Right atrium auricular region (tissue), 2 donors: ENCODE data around the gene SYNDIG1. TPM values are rescaled to one million over a fixed set of nuclear protein-coding genes. Genes with fewer than 3 reads are reported as not detected.

Experiments used
- DNase-seq: peaks from one replicate; pipeline ENCODE4 v3.0.0-alpha.2; 2019; ENCODE audit warnings: low spot score
- H3K27ac ChIP-seq, 2 donors: fragments of 200-600 bp; sonication (generic); 1 replicate in 1 of 2; 2 replicates in 1 of 2; pipeline ENCODE4 v1.5.1; 2016 to 2019
- H3K27me3 ChIP-seq, 2 donors: fragments of 200-600 bp; sonication (generic); one replicate each; pipeline versions ENCODE4 v1.5.1 to v1.6.0; 2017 to 2019
- H3K36me3 ChIP-seq: fragments of 200-600 bp; sonication (generic); one replicate; pipeline ENCODE4 v1.5.1; 2016
- H3K4me1 ChIP-seq, 2 donors: fragments of 200-600 bp; sonication (generic); one replicate each; pipeline versions ENCODE4 v1.5.1 to v1.6.0; 2017 to 2019
- H3K4me3 ChIP-seq, 2 donors: fragments of 200-600 bp; sonication (generic); 1 replicate in 1 of 2; 2 replicates in 1 of 2; pipeline ENCODE4 v1.5.1; 2017 to 2019; ENCODE audit warnings: mild to moderate bottlenecking in 1 of 2, moderate library complexity in 1 of 2
- H3K9me3 ChIP-seq, 2 donors: fragments of 200-600 bp; sonication (generic); one replicate each; pipeline ENCODE4 v1.5.1; 2019
- CTCF ChIP-seq, 2 donors: fragments of 200-600 bp; sonication (generic); IDR thresholded peaks; one replicate each; pipeline ENCODE4 v1.5.1; 2019; ENCODE audit warnings: antibody characterized with exemption in 2 of 2
- total RNA-seq, 2 donors: library from RNA; depleted of rRNA; stranded (reverse); fragments of >200 nt; gene quantifications; one replicate each; pipeline ENCODE4 v1.1.0, GENCODE V29; 2016

The SYNDIG1 gene
- total RNA-seq, 2 donors from 2014 or later = 21.7 to 38.1 TPM

- Histone ChIP-seq H3K36me3 (no peaks in the 10 kb centered on the region), H3K27ac (peak overlapping the region in 1 of 2 donors; percentile 54), H3K9me3 (no peaks in the 10 kb centered on the region), H3K4me3 (no peak overlapping the region), H3K27me3 (no peaks in the 10 kb centered on the region), H3K4me1 (peaks cover 0 to 8% of the 10 kb centered on the region in 2 donors)
- no peak for DNase-seq
- no peak for TF ChIP-seq CTCF (IDR thresholded peaks at IDR 0.05)
These were observed 143.7 kb downstream of the SYNDIG1 start for GRCh38 chr20:24612799-24613775.

DNA sequence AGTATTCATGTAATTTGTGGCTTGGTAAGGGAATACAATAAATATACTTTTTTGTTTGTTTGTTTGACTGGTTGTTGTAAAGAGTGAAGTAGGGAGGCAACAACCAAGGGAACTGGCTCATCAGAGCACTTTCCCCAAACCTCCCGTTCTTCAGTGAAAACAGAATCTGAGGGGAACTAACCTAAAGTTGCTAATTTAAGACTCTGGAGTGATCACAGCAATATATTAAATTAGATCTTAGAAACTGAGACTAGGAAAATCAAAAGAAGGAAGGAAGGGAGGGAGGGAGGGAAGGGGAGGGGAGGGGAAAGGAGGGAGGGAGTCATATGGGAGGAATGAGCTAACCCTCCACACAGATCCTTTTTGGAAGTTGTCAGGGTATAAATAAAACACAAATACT is 144.9 kb downstream of the SYNDIG1 start:
- H3K36me3 ChIP-seq = no peaks in the 10 kb centered on the region
- no peaks in the 10 kb centered on the region for H3K9me3 ChIP-seq
- DNase-seq = no peak
- no peak overlapping the region for H3K27ac ChIP-seq
- peaks cover 0 to 19% of the 10 kb centered on the region in 2 donors for H3K4me1 ChIP-seq
- no peak for TF ChIP-seq CTCF (IDR thresholded peaks at IDR 0.05)
- H3K4me3 ChIP-seq = no peak overlapping the region
- no peaks in the 10 kb centered on the region for H3K27me3 ChIP-seq

DNA sequence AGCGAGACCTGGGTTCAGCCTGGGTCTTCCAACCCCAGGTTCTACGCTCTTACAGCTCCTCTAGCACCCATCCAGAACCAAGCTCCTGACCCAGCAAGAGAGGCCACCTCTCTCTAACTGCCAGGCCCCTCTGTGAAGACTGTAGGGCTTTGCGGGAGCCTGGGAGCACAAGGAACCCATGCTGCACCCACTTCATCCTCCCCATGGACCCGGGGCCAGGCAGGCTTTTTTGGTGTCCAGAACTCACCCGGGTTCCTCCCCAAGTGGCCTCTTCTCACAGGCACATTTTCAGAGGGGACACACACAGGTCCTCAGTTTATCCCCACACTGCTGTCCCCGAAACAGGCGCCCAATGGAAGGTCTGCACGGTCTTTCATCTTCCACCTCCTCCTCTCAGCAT is 145.9 kb downstream of the SYNDIG1 start:
- no peaks in the 10 kb centered on the region for H3K27me3 ChIP-seq
- H3K36me3 ChIP-seq = no peaks in the 10 kb centered on the region
- no peak for DNase-seq
- peaks cover 0 to 24% of the 10 kb centered on the region in 2 donors for H3K4me1 ChIP-seq
- no peak overlapping the region for H3K27ac ChIP-seq
- no peaks in the 10 kb centered on the region for H3K9me3 ChIP-seq
- no peak overlapping the region for H3K4me3 ChIP-seq
- TF ChIP-seq CTCF (IDR thresholded peaks at IDR 0.05) = no peak

DNA sequence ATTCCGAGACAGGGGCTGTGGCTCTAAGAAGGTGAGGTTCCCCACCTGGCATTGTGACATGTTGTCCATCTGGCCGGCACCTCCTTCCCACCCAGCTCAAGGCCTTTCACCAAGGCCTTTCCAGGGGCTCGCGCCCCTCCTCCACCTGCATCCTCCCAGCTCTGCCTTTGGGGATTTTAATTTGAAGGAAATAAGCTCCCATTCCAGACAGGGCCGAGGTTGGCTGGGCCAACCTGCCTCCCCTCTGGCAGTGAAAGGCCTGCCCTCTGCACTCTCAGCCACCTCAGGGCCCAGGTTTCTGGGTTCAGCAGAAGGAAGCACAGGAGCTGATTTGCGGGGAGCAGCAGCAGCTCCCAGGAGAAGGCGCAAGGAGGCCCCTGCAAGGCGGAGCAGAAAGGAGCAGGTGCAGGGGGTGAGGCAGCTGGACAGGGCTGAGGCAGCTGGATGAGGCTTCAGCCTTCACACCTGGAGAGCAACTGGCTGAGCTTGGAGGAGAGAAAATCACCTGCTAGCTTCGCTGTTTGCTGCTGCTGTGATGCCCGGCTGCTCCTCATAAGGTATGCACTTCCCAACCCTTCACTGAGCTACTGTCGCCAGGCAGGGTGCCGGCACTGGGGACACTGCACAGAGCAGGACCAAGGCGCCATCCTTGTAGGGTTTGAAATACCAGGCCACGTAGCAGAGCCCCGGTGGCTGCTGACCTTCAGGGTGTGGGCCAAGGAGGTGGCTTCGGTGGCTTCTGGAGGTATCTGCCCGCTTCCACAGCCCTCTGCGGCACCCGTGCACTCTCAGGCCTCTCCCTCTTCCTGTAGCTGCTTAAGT is 147.0 kb downstream of the SYNDIG1 start:
- no peak for TF ChIP-seq CTCF (IDR thresholded peaks at IDR 0.05)
- peaks cover 0 to 20% of the 10 kb centered on the region in 2 donors for H3K4me1 ChIP-seq

DNA sequence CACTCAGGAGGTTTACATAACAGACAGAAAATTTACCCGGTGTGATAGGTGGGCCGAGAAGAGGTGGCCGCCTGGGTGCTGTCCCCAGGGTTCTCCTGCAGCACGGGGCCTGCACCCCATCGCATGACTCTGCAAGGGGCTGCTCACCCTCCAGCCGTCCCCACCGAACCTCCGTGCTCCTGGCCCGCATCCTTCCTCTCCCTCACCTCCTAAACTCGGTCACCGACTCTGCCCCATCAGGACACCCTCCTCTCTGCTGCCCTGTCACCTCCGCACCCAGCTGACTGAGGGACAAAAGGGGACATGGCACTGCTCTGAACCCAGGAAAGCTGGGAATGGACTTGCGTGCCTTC is 147.6 kb downstream of the SYNDIG1 start:
- Histone ChIP-seq H3K4me1 (peaks cover 0 to 16% of the 10 kb centered on the region in 2 donors), H3K27me3 (no peaks in the 10 kb centered on the region), H3K9me3 (no peaks in the 10 kb centered on the region), H3K27ac (no peak overlapping the region), H3K4me3 (no peak overlapping the region), H3K36me3 (no peaks in the 10 kb centered on the region)
- no peak for DNase-seq
- no peak for TF ChIP-seq CTCF (IDR thresholded peaks at IDR 0.05)

More for the DNA sequence above, 147.0 kb downstream of the SYNDIG1 start:
- no peak overlapping the region for H3K4me3 ChIP-seq
- no peaks in the 10 kb centered on the region for H3K36me3 ChIP-seq
- no peak overlapping the region for H3K27ac ChIP-seq
- no peaks in the 10 kb centered on the region for H3K27me3 ChIP-seq
- no peaks in the 10 kb centered on the region for H3K9me3 ChIP-seq
- DNase-seq = no peak
